ENCODE results near the gene TJP2.

Gene TJP2

GRCh38 chr9:69254223-69254622 is 80.1 kb downstream of the TJP2 start:
- no peak for TF ChIP-seq CTCF (IDR thresholded peaks at IDR 0.05)
- H3K36me3 ChIP-seq (ENCODE audit: control insufficient read depth, insufficient read depth, low read length): no peaks in the 10 kb centered on the region
- no peak overlapping the region for H3K27ac ChIP-seq

GRCh38 chr9:69255591-69255990 is 81.5 kb downstream of the TJP2 start:
- Histone ChIP-seq H3K36me3 (ENCODE audit: control insufficient read depth, insufficient read depth, low read length) (no peaks in the 10 kb centered on the region), H3K27me3 (ENCODE audit: control insufficient read depth, insufficient read depth, low read length) (no peaks in the 10 kb centered on the region), H3K4me2 (ENCODE audit: low read length) (no peak overlapping the region), H3K27ac (no peak overlapping the region), H3K9me3 (ENCODE audit: control insufficient read depth, low read length) (no peaks in the 10 kb centered on the region), H2AFZ (no peak overlapping the region), H3K4me3 (ENCODE audit: low read depth, low read length) (no peak overlapping the region), H3K79me2 (no peaks in the 10 kb centered on the region), H3K4me1 (no peaks in the 10 kb centered on the region), H3K9ac (no peak overlapping the region)
- TF ChIP-seq CTCF (IDR thresholded peaks at IDR 0.05): no peak

More at GRCh38 chr9:69254223-69254622, 80.1 kb downstream of the TJP2 start:
- H3K9me3 ChIP-seq (ENCODE audit: control insufficient read depth, low read length): no peaks in the 10 kb centered on the region
- no peak overlapping the region for H3K4me2 ChIP-seq (ENCODE audit: low read length)
- no peak overlapping the region for H3K4me3 ChIP-seq (ENCODE audit: low read depth, low read length)
- no peak overlapping the region for H3K9ac ChIP-seq
- H2AFZ ChIP-seq: no peak overlapping the region
- no peaks in the 10 kb centered on the region for H3K79me2 ChIP-seq
- H3K4me1 ChIP-seq: no peaks in the 10 kb centered on the region
- H3K27me3 ChIP-seq (ENCODE audit: control insufficient read depth, insufficient read depth, low read length): no peaks in the 10 kb centered on the region

- Histone ChIP-seq H3K36me3 (ENCODE audit: control insufficient read depth, insufficient read depth, low read length) (no peaks in the 10 kb centered on the region), H3K9ac (no peak overlapping the region), H3K27ac (no peak overlapping the region), H2AFZ (no peak overlapping the region), H3K4me3 (ENCODE audit: low read depth, low read length) (no peak overlapping the region), H3K4me2 (ENCODE audit: low read length) (no peak overlapping the region), H3K79me2 (no peaks in the 10 kb centered on the region), H3K9me3 (ENCODE audit: control insufficient read depth, low read length) (no peaks in the 10 kb centered on the region), H3K27me3 (ENCODE audit: control insufficient read depth, insufficient read depth, low read length) (no peaks in the 10 kb centered on the region), H3K4me1 (no peaks in the 10 kb centered on the region)
- TF ChIP-seq CTCF (IDR thresholded peaks at IDR 0.05): no peak
Observed at GRCh38 chr9:69258551-69258950, 84.5 kb downstream of the TJP2 start.

DNA sequence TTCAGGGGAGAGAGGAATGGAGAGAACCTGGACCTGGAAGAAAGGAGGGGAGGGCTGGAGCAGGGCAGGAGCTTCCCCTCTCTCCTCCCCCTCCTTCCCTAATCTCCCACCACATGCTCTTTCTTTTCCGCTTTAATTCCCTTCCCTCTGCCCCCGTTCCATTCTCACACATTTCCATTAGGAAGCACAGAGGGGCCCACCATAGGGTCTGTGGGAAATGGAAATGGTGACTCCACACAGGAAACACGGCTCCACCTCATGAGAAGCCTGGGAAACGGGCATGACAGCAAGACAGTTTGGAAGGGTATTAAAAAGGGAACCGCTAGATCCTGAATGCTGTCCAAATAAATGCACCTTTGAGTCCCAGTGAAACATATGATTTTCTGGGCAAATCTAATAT is 86.1 kb downstream of the TJP2 start:
- Histone ChIP-seq H3K9me3 (ENCODE audit: control insufficient read depth, low read length) (no peaks in the 10 kb centered on the region), H3K4me2 (ENCODE audit: low read length) (no peak overlapping the region)

More for the DNA sequence above, 86.1 kb downstream of the TJP2 start:
- H3K4me1 ChIP-seq: no peaks in the 10 kb centered on the region
- no peak overlapping the region for H2AFZ ChIP-seq
- no peak overlapping the region for H3K4me3 ChIP-seq (ENCODE audit: low read depth, low read length)
- no peak for TF ChIP-seq CTCF (IDR thresholded peaks at IDR 0.05)
- no peaks in the 10 kb centered on the region for H3K36me3 ChIP-seq (ENCODE audit: control insufficient read depth, insufficient read depth, low read length)
- no peaks in the 10 kb centered on the region for H3K27me3 ChIP-seq (ENCODE audit: control insufficient read depth, insufficient read depth, low read length)
- no peak overlapping the region for H3K27ac ChIP-seq
- H3K9ac ChIP-seq: no peak overlapping the region
- H3K79me2 ChIP-seq: no peaks in the 10 kb centered on the region

Data from parathyroid adenoma (tissue), 2 donors.